ENCODE data around the gene ARHGAP44. TPM values are rescaled to one million over a fixed set of nuclear protein-coding genes. Genes with fewer than 3 reads are reported as not detected.
"Not testable (repeated sequence)": the region's sequence is repeated elsewhere in the genome, so short reads cannot be mapped to it uniquely, and the experiment has no call there.

The ARHGAP44 gene
- total RNA-seq, 3 donors from 2014 or later, result 34.4 to 92.3 (median 52.0) TPM

GRCh38 chr17:12865769-12866168 is 76.5 kb downstream of the ARHGAP44 start:
- DNase-seq (no peak), ATAC-seq (no peak)
- Histone ChIP-seq H3K4me1 (ENCODE audit: low read depth) (peaks cover 3% of the 10 kb centered on the region), H3K4me3 (no peak overlapping the region), H3K9me3 (no peaks in the 10 kb centered on the region), H3K36me3 (ENCODE audit: low read depth) (no peaks in the 10 kb centered on the region)
- intact Hi-C loops (cut with DNase I, micrococcal nuclease), result no loop called here
- TF ChIP-seq CTCF (IDR thresholded peaks at IDR 0.05), result no peak

GRCh38 chr17:12866244-12866643 is 76.9 kb downstream of the ARHGAP44 start:
- no peak for ATAC-seq
- no peak for TF ChIP-seq CTCF (IDR thresholded peaks at IDR 0.05)
- Histone ChIP-seq H3K4me1 (ENCODE audit: low read depth) (peaks cover 3% of the 10 kb centered on the region), H3K9me3 (no peaks in the 10 kb centered on the region), H3K36me3 (ENCODE audit: low read depth) (no peaks in the 10 kb centered on the region), H3K4me3 (no peak overlapping the region)
- intact Hi-C loops (cut with DNase I, micrococcal nuclease), result no loop called here
- no peak for DNase-seq

GRCh38 chr17:12867726-12868125 is 78.4 kb downstream of the ARHGAP44 start:
- Histone ChIP-seq H3K9me3 (no peaks in the 10 kb centered on the region), H3K4me3 (no peak overlapping the region), H3K4me1 (ENCODE audit: low read depth) (peaks cover 3% of the 10 kb centered on the region), H3K36me3 (ENCODE audit: low read depth) (no peaks in the 10 kb centered on the region)
- DNase-seq (no peak), ATAC-seq (no peak)
- intact Hi-C loops (cut with DNase I, micrococcal nuclease), result no loop called here
- no peak for TF ChIP-seq CTCF (IDR thresholded peaks at IDR 0.05)

GRCh38 chr17:12873415-12874125 is 84.3 kb downstream of the ARHGAP44 start:
- ATAC-seq; H3K4me3 ChIP-seq; H3K4me1 ChIP-seq (ENCODE audit: low read depth); intact Hi-C loops (cut with DNase I, micrococcal nuclease); H3K9me3 ChIP-seq; DNase-seq; H3K36me3 ChIP-seq (ENCODE audit: low read depth): not testable (repeated sequence)

- Histone ChIP-seq H3K36me3 (ENCODE audit: low read depth) (no peaks in the 10 kb centered on the region), H3K4me1 (ENCODE audit: low read depth) (no peaks in the 10 kb centered on the region), H3K9me3 (no peaks in the 10 kb centered on the region), H3K4me3 (no peak overlapping the region)
- DNase-seq (no peak), ATAC-seq (no peak)
- TF ChIP-seq CTCF (IDR thresholded peaks at IDR 0.05), result no peak
- intact Hi-C loops (cut with DNase I, micrococcal nuclease), result no loop called here
Measured at GRCh38 chr17:12877953-12878669, 88.8 kb downstream of the ARHGAP44 start.

GRCh38 chr17:12879096-12879495 is 89.8 kb downstream of the ARHGAP44 start:
- H3K36me3 ChIP-seq (ENCODE audit: low read depth); H3K4me1 ChIP-seq (ENCODE audit: low read depth); H3K9me3 ChIP-seq; ATAC-seq; H3K4me3 ChIP-seq; DNase-seq; intact Hi-C loops (cut with DNase I, micrococcal nuclease): not testable (repeated sequence)
